ENCODE results near the gene SLC12A5. TPM values are rescaled to one million over a fixed set of nuclear protein-coding genes. Genes with fewer than 3 reads are reported as not detected.

The SLC12A5 gene
- total RNA-seq, 4 donors from 2014 or later: not detected

GRCh38 chr20:46054606-46055005, 25.6 kb downstream of the SLC12A5 start:
- TF ChIP-seq POLR2A (IDR thresholded peaks at IDR 0.05) (no peak), CTCF (IDR thresholded peaks at IDR 0.05) (no peak)
- no peak overlapping the region for H3K4me3 ChIP-seq (ENCODE audit: low read depth, poor library complexity, severe bottlenecking)
- no peak for DNase-seq (ENCODE audit: low spot score in 2 of 2)
- WGBS, 2 donors: 44 to 48% methylated on average over 6 of the region's 6 CpGs
- intact Hi-C loops (cut with DNase I; ENCODE audit: low total_unique reads): no loop called here

GRCh38 chr20:46055269-46055668, 26.3 kb downstream of the SLC12A5 start:
- peak in 1 of 2 donors; percentile 21 for DNase-seq (ENCODE audit: low spot score in 2 of 2)
- intact Hi-C loops (cut with DNase I; ENCODE audit: low total_unique reads): no loop called here
- 43 to 53% methylated on average over 1 of the region's 1 CpG for WGBS, 2 donors
- no peak overlapping the region for H3K4me3 ChIP-seq (ENCODE audit: low read depth, poor library complexity, severe bottlenecking)
- TF ChIP-seq POLR2A (IDR thresholded peaks at IDR 0.05) (no peak), CTCF (IDR thresholded peaks at IDR 0.05) (no peak)

GRCh38 chr20:46056027-46056833, 27.2 kb downstream of the SLC12A5 start:
- no peak for TF ChIP-seq CTCF (IDR thresholded peaks at IDR 0.05)
- no peak for TF ChIP-seq POLR2A (IDR thresholded peaks at IDR 0.05)
- H3K4me3 ChIP-seq (ENCODE audit: low read depth, poor library complexity, severe bottlenecking): no peak overlapping the region
- DNase-seq (ENCODE audit: low spot score in 2 of 2): peak in 1 of 2 donors; percentile 48
- intact Hi-C loops (cut with DNase I; ENCODE audit: low total_unique reads): no loop called here
- 76% methylated on average over 15 of the region's 15 CpGs for WGBS, 2 donors

GRCh38 chr20:46056970-46057855, 28.2 kb downstream of the SLC12A5 start:
- H3K4me3 ChIP-seq (ENCODE audit: low read depth, poor library complexity, severe bottlenecking): no peak overlapping the region
- intact Hi-C loops (cut with DNase I; ENCODE audit: low total_unique reads): no loop called here
- peak in 1 of 2 donors; percentile 83 for DNase-seq (ENCODE audit: low spot score in 2 of 2)
- TF ChIP-seq CTCF (IDR thresholded peaks at IDR 0.05) (no peak), POLR2A (IDR thresholded peaks at IDR 0.05) (no peak)
- WGBS, 2 donors: 17 to 36% methylated on average over 29 to 45 of the region's 65 CpGs

- 3 to 8% methylated on average over 47 to 66 of the region's 66 CpGs for WGBS, 2 donors
- intact Hi-C loops (cut with DNase I; ENCODE audit: low total_unique reads): no loop called here
- peak; percentile 33 to 91 for DNase-seq (ENCODE audit: low spot score in 2 of 2)
- TF ChIP-seq POLR2A (IDR thresholded peaks at IDR 0.05) (no peak), CTCF (IDR thresholded peaks at IDR 0.05) (no peak)
- H3K4me3 ChIP-seq (ENCODE audit: low read depth, poor library complexity, severe bottlenecking): no peak overlapping the region
Measured at GRCh38 chr20:46057856-46058598, 29.0 kb downstream of the SLC12A5 start.
